ENCODE data around the gene NIPAL4.
A peak's percentile ranks its signal among the peaks of the same experiment; 100 is the strongest.

NIPAL4 gene

DNA sequence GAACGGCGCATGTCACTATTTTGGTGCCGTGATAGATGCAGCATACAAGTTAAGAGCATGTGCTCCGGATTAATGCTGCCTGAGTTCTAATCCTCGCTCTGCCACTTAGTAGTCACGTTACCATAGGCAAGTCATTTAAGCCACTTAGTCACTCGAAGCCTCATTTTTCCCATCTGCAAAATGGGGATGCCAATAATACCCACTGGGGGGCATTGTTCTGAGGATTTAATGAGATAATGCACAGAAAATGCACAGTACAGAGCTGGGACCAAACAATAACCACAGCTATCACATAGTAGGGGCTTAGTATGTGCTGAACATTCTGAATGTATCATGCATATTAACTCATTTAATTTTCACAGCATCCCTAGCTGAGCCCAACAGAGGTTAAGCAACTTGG lies 9.1 kb downstream of the NIPAL4 start:
- Histone ChIP-seq H3K4me1 (ENCODE audit: insufficient read depth, low read length) (no peaks in the 10 kb centered on the region), H3K36me3 (ENCODE audit: insufficient read depth, low read length) (no peaks in the 10 kb centered on the region), H3K9ac (ENCODE audit: low read depth, low read length) (no peak overlapping the region), H3K4me2 (ENCODE audit: insufficient read depth, low read length) (no peak overlapping the region), H3K4me3 (ENCODE audit: low read depth in 1 of 2, low read length in 2 of 2) (no peak overlapping the region), H3K27me3 (ENCODE audit: insufficient read depth, low read length, poor library complexity) (no peaks in the 10 kb centered on the region), H3K27ac (ENCODE audit: low read length) (no peak overlapping the region), H3K79me2 (ENCODE audit: insufficient read depth, low read length) (no peaks in the 10 kb centered on the region), H3K9me3 (ENCODE audit: insufficient read depth, low read length, severe bottlenecking) (no peaks in the 10 kb centered on the region), H2AFZ (ENCODE audit: low read depth, low read length) (no peak overlapping the region), H4K20me1 (ENCODE audit: insufficient read depth, low read length) (no peaks in the 10 kb centered on the region)
- TF ChIP-seq EZH2 (IDR thresholded peaks at IDR 0.05; ENCODE audit: borderline replicate concordance, low read depth, low read length, severe bottlenecking) = no peak
- TF ChIP-seq, protein P1, sequence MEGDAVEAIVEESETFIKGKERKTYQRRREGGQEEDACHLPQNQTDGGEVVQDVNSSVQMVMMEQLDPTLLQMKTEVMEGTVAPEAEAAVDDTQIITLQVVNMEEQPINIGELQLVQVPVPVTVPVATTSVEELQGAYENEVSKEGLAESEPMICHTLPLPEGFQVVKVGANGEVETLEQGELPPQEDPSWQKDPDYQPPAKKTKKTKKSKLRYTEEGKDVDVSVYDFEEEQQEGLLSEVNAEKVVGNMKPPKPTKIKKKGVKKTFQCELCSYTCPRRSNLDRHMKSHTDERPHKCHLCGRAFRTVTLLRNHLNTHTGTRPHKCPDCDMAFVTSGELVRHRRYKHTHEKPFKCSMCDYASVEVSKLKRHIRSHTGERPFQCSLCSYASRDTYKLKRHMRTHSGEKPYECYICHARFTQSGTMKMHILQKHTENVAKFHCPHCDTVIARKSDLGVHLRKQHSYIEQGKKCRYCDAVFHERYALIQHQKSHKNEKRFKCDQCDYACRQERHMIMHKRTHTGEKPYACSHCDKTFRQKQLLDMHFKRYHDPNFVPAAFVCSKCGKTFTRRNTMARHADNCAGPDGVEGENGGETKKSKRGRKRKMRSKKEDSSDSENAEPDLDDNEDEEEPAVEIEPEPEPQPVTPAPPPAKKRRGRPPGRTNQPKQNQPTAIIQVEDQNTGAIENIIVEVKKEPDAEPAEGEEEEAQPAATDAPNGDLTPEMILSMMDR (IDR thresholded peaks at IDR 0.05; ENCODE audit: borderline replicate concordance, extremely low read depth, low read length, poor library complexity, severe bottlenecking) = peak; percentile 21
- ATAC-seq (ENCODE audit: insufficient read depth, low read depth) = no peak
- no peak for DNase-seq

- Histone ChIP-seq H3K27ac (ENCODE audit: low read length) (no peak overlapping the region), H3K79me2 (ENCODE audit: insufficient read depth, low read length) (no peaks in the 10 kb centered on the region), H3K4me1 (ENCODE audit: insufficient read depth, low read length) (no peaks in the 10 kb centered on the region), H3K4me3 (ENCODE audit: low read depth in 1 of 2, low read length in 2 of 2) (no peak overlapping the region), H3K27me3 (ENCODE audit: insufficient read depth, low read length, poor library complexity) (no peaks in the 10 kb centered on the region), H4K20me1 (ENCODE audit: insufficient read depth, low read length) (no peaks in the 10 kb centered on the region), H3K4me2 (ENCODE audit: insufficient read depth, low read length) (no peak overlapping the region), H2AFZ (ENCODE audit: low read depth, low read length) (no peak overlapping the region), H3K9ac (ENCODE audit: low read depth, low read length) (no peak overlapping the region), H3K36me3 (ENCODE audit: insufficient read depth, low read length) (no peaks in the 10 kb centered on the region), H3K9me3 (ENCODE audit: insufficient read depth, low read length, severe bottlenecking) (no peaks in the 10 kb centered on the region)
- ATAC-seq (ENCODE audit: insufficient read depth, low read depth) (no peak), DNase-seq (no peak)
- TF ChIP-seq, protein P1 (IDR thresholded peaks at IDR 0.05; ENCODE audit: borderline replicate concordance, extremely low read depth, low read length, poor library complexity, severe bottlenecking) = no peak
- TF ChIP-seq EZH2 (IDR thresholded peaks at IDR 0.05; ENCODE audit: borderline replicate concordance, low read depth, low read length, severe bottlenecking) = no peak
These were observed 9.7 kb downstream of the NIPAL4 start for GRCh38 chr5:157469687-157470086.

DNA sequence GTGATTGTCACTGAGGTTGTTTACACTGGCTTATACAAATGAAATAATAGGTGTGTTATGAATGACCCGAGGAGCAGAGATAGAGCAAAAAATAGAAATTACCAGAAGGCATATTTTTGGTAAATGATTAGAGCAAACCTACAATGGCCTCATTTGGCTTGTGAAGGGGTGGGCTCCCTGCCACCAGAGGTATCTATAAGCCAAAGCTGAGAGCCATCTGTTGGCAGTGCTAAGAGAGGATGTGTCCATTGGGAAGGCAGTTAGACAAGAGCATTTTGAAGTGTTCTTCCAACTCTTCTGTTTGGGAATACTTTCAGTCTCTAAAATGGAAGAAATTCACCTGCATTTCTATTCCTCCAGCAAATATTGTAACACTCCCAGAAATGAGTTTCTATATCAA lies 10.6 kb downstream of the NIPAL4 start:
- TF ChIP-seq, protein P1 (IDR thresholded peaks at IDR 0.05; ENCODE audit: borderline replicate concordance, extremely low read depth, low read length, poor library complexity, severe bottlenecking) = no peak
- TF ChIP-seq EZH2 (IDR thresholded peaks at IDR 0.05; ENCODE audit: borderline replicate concordance, low read depth, low read length, severe bottlenecking) = no peak
- H3K4me3 ChIP-seq (ENCODE audit: low read depth in 1 of 2, low read length in 2 of 2) = no peak overlapping the region
- H3K9me3 ChIP-seq (ENCODE audit: insufficient read depth, low read length, severe bottlenecking) = no peaks in the 10 kb centered on the region
- H3K36me3 ChIP-seq (ENCODE audit: insufficient read depth, low read length) = no peaks in the 10 kb centered on the region
- H2AFZ ChIP-seq (ENCODE audit: low read depth, low read length) = no peak overlapping the region
- ATAC-seq (ENCODE audit: insufficient read depth, low read depth) (no peak), DNase-seq (no peak)
- H3K9ac ChIP-seq (ENCODE audit: low read depth, low read length) = no peak overlapping the region
- no peaks in the 10 kb centered on the region for H3K27me3 ChIP-seq (ENCODE audit: insufficient read depth, low read length, poor library complexity)
- H4K20me1 ChIP-seq (ENCODE audit: insufficient read depth, low read length) = no peaks in the 10 kb centered on the region
- no peaks in the 10 kb centered on the region for H3K4me1 ChIP-seq (ENCODE audit: insufficient read depth, low read length)
- H3K27ac ChIP-seq (ENCODE audit: low read length) = no peak overlapping the region
- H3K4me2 ChIP-seq (ENCODE audit: insufficient read depth, low read length) = no peak overlapping the region
- H3K79me2 ChIP-seq (ENCODE audit: insufficient read depth, low read length) = no peaks in the 10 kb centered on the region

DNA sequence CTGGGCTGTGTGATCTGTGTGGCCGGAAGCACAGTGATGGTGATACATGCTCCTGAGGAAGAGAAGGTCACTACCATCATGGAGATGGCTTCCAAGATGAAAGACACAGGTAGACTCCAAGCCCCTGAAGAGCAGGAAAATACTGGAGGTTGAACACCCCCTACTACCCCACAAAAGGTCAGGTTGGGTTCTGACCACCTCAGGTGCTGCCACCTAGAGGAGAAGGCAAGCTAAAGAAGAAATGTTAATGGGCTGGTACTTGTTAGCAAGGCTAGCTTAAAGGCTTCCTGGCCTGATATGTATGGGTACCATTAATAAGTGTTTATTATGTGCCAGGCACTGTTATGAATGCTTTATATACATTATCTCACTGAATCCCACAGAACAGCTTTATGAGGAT lies 11.7 kb downstream of the NIPAL4 start:
- no peak overlapping the region for H3K4me3 ChIP-seq (ENCODE audit: low read depth in 1 of 2, low read length in 2 of 2)
- no peaks in the 10 kb centered on the region for H4K20me1 ChIP-seq (ENCODE audit: insufficient read depth, low read length)
- peak; percentile 49; the same call in 2 of the 3 replicates for ATAC-seq (ENCODE audit: insufficient read depth, low read depth)
- no peaks in the 10 kb centered on the region for H3K36me3 ChIP-seq (ENCODE audit: insufficient read depth, low read length)
- no peak overlapping the region for H3K27ac ChIP-seq (ENCODE audit: low read length)
- TF ChIP-seq EZH2 (IDR thresholded peaks at IDR 0.05; ENCODE audit: borderline replicate concordance, low read depth, low read length, severe bottlenecking) = no peak
- TF ChIP-seq, protein P1 (IDR thresholded peaks at IDR 0.05; ENCODE audit: borderline replicate concordance, extremely low read depth, low read length, poor library complexity, severe bottlenecking) = peak; percentile 62
- no peak for DNase-seq
- H3K79me2 ChIP-seq (ENCODE audit: insufficient read depth, low read length) = no peaks in the 10 kb centered on the region
- no peak overlapping the region for H2AFZ ChIP-seq (ENCODE audit: low read depth, low read length)
- no peak overlapping the region for H3K4me2 ChIP-seq (ENCODE audit: insufficient read depth, low read length)
- H3K9ac ChIP-seq (ENCODE audit: low read depth, low read length) = no peak overlapping the region
- H3K27me3 ChIP-seq (ENCODE audit: insufficient read depth, low read length, poor library complexity) = no peaks in the 10 kb centered on the region
- H3K9me3 ChIP-seq (ENCODE audit: insufficient read depth, low read length, severe bottlenecking) = no peaks in the 10 kb centered on the region
- H3K4me1 ChIP-seq (ENCODE audit: insufficient read depth, low read length) = no peaks in the 10 kb centered on the region

Data from DND-41 (cell line).